ENCODE data around the gene STX3. TPM values are rescaled to one million over a fixed set of nuclear protein-coding genes. Genes with fewer than 3 reads are reported as not detected.

Gene STX3
- total and polyA plus RNA-seq, 2 of the 8 experiments (the other 6 are each of a cell fraction or from before 2014, with no cell fraction given): 50.5 to 56.1 TPM

DNA sequence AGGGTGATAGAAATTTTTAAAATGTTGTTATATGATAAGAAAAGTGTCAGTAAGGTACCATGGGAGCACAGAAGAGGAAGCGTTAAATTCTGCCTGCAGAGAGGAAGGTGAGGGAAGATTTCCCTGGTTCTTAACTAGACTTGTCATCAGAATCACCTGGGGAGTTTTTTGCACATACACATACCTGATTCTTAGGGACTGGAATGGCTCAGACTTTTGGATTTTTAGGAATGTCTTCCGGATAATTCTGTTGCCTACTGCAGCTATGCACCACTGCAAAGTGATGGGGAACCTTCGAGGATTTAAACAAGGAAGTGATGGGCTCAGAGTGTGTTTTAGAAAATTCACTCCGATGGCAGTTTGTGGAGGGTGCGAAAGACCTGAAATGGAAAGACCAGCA lies 21.9 kb downstream of the STX3 start:
- H3K79me2 ChIP-seq (ENCODE audit: control insufficient read depth in 1 of 2, insufficient read depth in 2 of 2, low read length in 2 of 2): peaks cover 0 to 2% of the 10 kb centered on the region in 2 experiments; a peak in 1 of 4 replicates
- H2BK20ac ChIP-seq (ENCODE audit: low read length): no peak overlapping the region
- FAIRE-seq (no peak), DNase-seq (ENCODE audit: low read depth in 1 of 2, low spot score in 2 of 2) (no peak)
- no peak overlapping the region for H4K8ac ChIP-seq (ENCODE audit: extremely low read depth, insufficient read depth, low read length)
- no peak overlapping the region for H3K9ac ChIP-seq (replicated peaks in 1 of 4; ENCODE audit: extremely low read depth in 1 of 4, low read depth in 3 of 4, low read length in 3 of 4)
- 93% methylated on average over 5 of the region's 5 CpGs; no CpG with 5 or more reads in 1 of the 2 experiments for WGBS, 2 experiments (ENCODE audit: extremely low coverage in 1 of 2, insufficient coverage in 1 of 2, insufficient read length in 1 of 2, insufficient replicate concordance in 2 of 2, low coverage in 1 of 2, low lambda C conversion rate in 2 of 2, missing lambda C conversion rate in 1 of 2)
- POLR2A ChIA-PET (ENCODE audit: partially characterized antibody): no interaction called here
- peaks cover 3 to 4% of the 10 kb centered on the region in 2 experiments for H4K20me1 ChIP-seq (replicated peaks in 1 of 2; ENCODE audit: control insufficient read depth in 1 of 2, insufficient read depth in 2 of 2, low read length in 2 of 2)
- H2BK120ac ChIP-seq (replicated peaks; ENCODE audit: low read depth, low read length): no peak overlapping the region
- H2AFZ ChIP-seq (ENCODE audit: low read length): no peak overlapping the region
- H2BK12ac ChIP-seq (ENCODE audit: low read depth, low read length): no peak overlapping the region
- H3K36me3 ChIP-seq (ENCODE audit: control insufficient read depth in 2 of 4, insufficient read depth in 4 of 4, low read length in 3 of 4): peaks cover 2 to 26% (median 10%) of the 10 kb centered on the region in 4 experiments; a peak in 5 of 8 replicates
- H3K4me3 ChIP-seq (ENCODE audit: extremely low read depth in 1 of 4, insufficient read depth in 2 of 4, low read depth in 3 of 4, low read length in 4 of 4): no peak overlapping the region
- H3K9me3 ChIP-seq (ENCODE audit: insufficient read depth in 2 of 2, low read depth in 1 of 2, low read length in 1 of 2): no peaks in the 10 kb centered on the region
- no peaks in the 10 kb centered on the region for H3K4me1 ChIP-seq (replicated peaks in 1 of 4; ENCODE audit: control insufficient read depth in 3 of 4, insufficient read depth in 4 of 4, low read length in 3 of 4)
- no peaks in the 10 kb centered on the region for H3K23me2 ChIP-seq (ENCODE audit: low read depth, low read length)
- H4K5ac ChIP-seq (ENCODE audit: insufficient read length, low read depth, low read length): no peak overlapping the region
- no peak overlapping the region for H3K27ac ChIP-seq (ENCODE audit: low read depth, low read length)
- H3K79me1 ChIP-seq (ENCODE audit: low read depth, low read length): peaks cover 2% of the 10 kb centered on the region; the same call in 1 of the 2 replicates
- no peaks in the 10 kb centered on the region for H3K27me3 ChIP-seq (replicated peaks in 1 of 4; ENCODE audit: control insufficient read depth in 3 of 4, extremely low read depth in 1 of 4, insufficient read depth in 3 of 4, low read length in 3 of 4)
- no peak overlapping the region for H3K14ac ChIP-seq (ENCODE audit: insufficient read length)
- H3K4me2 ChIP-seq (ENCODE audit: insufficient read depth in 1 of 2, low read depth in 2 of 2, low read length in 2 of 2): no peak overlapping the region
- H2BK15ac ChIP-seq (ENCODE audit: low read length): no peak overlapping the region
- TF ChIP-seq POU5F1 (IDR thresholded peaks at IDR 0.05; ENCODE audit: low read depth, low read length) (no peak), SIX5 (IDR thresholded peaks at IDR 0.05; ENCODE audit: low read depth, low read length) (no peak)
- CTCF ChIA-PET (ENCODE audit: partially characterized antibody): interaction anchor here (1.2 kb wide), 1 partner anchor 9 kb away, joined by 3 read pairs; no protein-coding TSS in a partner anchor
- H3K4ac ChIP-seq (replicated peaks; ENCODE audit: insufficient read length, low read depth, low read length): no peak overlapping the region
- H4K91ac ChIP-seq (replicated peaks; ENCODE audit: insufficient read length, low read length): no peak overlapping the region
- H2AK5ac ChIP-seq (ENCODE audit: low read depth, low read length): no peak overlapping the region
- no peak overlapping the region for H3K56ac ChIP-seq (replicated peaks; ENCODE audit: insufficient read length, low read depth, low read length)
- H2BK5ac ChIP-seq (ENCODE audit: low read depth, low read length): no peak overlapping the region
- H3K18ac ChIP-seq (ENCODE audit: extremely low read depth, low read length): no peak overlapping the region
- H3K23ac ChIP-seq (ENCODE audit: insufficient read length): no peak overlapping the region

Data from H1 (cell line).